Inferior parietal cortex (tissue), 1 donor: ENCODE measurements around the gene DUOX2.

Source experiments
- DNase-seq: peaks from one replicate; pipeline ENCODE4 v3.0.0-alpha.2; 2016; ENCODE audit errors: extremely low spot score

Gene DUOX2

DNA sequence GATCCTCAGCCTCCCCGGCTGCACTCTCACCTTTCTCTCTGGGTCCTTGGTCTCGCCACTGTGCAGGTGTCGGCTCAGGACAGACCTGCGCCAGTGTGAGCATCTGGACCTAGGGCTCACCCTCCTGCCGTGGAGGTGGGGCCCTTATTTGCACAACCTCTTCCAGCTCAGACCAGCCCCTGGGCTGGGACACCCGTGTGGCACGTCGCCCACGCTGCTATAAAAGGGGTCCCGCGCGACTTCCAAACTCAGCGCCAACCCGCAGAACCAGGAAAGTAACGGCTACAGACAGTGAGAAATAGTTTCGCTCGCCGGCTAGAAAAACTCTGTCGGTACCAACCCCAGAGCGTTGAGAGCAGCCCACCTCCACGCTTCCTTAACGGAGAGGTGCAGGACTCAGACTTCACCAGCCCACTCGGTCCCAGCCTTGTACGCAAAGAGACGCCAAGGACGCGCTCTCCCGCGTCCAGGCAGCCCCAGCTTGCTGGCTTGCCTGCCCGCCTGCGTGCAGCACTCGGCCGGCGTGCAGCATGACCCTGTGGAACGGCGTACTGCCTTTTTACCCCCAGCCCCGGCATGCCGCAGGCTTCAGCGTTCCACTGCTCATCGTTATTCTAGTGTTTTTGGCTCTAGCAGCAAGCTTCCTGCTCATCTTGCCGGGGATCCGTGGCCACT lies at the start of gene DUOX2, which contains the start of gene DUOXA2:
DUOX2 (minus strand) TSS at position 97 of the 675 bp plus-strand sequence. CDS start 761 bp downstream, outside the sequence.
DUOXA2 (plus strand) TSS at position 251 of the 675 bp plus-strand sequence; CDS start at position 531, 280 bp downstream.
- DNase-seq = no peak

DNA sequence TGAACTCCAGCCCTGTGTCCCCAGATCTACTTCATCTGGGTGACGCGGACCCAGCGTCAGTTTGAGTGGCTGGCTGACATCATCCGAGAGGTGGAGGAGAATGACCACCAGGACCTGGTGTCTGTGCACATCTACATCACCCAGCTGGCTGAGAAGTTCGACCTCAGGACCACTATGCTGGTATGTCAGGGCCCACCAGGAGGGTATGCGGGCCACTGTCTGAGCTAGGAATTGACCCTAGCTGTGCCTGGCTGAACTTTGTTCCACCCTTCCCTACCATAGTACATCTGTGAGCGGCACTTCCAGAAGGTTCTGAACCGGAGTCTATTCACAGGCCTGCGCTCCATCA lies 49.5 kb upstream of the DUOX2 start:
- DNase-seq = no peak

DNA sequence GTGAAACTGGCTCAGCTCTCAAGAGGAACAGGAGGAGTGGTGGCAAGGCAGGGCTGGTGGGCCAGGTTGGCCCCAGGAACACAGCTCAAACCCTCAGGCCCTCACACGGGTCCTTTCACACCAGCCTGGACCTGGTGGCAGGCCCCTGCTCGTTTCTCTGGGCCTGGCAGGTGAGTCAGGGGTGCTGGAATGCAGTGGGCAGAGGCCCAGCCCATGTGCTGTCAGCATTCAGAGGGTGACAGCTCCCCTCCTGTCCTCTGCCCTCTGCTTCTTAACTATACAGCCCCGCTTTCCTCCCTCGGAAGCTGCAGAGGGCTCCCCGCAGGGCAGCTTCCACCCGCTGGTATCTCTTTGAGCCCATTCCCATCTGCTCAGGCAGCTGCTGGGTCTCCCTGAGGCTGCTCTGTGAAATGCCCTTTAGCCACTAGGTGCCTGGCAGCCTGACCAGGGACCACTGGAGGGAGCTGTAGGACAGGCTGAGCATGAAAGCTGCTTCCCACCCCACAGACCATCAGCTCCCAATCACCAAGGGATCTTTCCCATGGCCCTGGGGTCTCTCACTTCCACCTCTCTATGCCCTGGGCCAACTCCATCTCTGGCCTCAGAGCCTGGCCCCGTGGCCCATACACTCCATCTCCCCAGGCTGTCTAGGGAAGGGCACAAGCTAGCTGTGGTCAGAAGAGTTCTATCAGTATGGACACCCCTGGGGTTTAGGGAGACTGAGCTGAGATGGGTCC lies 49.0 kb upstream of the DUOX2 start:
- peak; percentile 79 for DNase-seq

DNA sequence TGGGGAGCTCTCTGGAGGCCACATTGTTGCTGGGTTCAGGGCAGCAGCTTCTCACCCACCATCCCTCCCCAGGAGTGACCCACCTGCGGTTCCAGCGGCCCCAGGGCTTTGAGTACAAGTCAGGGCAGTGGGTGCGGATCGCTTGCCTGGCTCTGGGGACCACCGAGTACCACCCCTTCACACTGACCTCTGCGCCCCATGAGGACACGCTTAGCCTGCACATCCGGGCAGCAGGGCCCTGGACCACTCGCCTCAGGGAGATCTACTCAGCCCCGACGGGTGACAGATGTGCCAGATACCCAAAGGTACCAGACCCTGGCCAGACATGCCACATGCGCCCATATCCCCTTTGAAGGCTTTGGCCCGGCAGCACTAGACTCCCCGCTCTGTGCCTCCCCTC lies 47.7 kb upstream of the DUOX2 start:
- DNase-seq = no peak

DNA sequence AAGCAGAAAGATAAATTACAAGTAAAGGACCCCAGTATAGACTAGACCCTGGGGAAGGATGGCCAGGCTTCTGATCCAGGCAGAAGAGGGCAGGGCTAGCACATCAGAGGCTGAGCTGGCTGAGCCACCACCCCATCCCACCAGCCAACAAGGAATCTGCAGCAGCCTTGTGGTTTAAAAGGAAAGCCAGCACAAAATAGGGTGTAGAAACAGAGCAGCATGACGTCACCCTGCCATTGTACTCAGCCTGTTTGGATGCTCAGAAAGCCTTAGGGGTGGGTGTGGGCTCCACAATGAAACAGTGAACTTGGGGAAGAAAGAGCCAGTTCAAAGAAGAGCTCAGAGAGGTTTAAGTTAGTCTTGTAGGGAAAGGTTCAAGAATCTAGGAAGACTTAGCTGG lies 44.0 kb upstream of the DUOX2 start:
- DNase-seq = peak; percentile 70

DNA sequence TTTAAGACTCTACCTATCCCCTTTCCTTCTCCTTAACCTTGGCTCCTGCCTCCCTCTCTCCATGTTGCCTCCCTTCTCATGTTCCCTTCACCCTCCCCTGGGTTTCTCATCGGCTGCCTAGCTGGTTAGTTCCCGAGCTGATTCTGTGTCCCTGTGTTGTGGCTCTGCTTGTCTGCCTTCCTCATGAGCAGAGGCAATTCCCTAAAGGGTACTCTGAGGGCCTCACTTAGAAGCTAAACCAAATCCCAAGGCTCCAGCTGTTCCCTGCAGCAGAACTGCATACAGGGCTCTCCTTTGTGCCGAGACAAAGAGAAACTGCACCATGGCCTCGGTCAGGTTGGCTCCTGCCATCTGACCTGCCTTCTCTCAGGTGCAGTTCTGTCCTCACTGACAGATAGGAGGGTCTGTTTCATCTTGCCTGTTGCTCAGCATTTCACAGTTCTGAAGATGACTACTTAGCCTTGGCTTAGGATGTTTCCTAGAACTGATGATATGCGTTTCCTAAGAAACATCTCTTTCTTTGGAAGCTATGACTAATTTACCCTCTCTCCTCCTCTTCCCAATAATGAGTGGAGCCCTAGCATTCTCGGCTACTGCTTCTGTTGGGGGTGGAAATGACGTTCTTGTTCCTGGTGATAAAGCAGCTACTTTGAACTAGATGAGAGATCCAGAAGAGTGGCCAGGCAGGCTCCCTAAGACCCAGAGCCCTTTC lies 42.9 kb upstream of the DUOX2 start:
- peak; percentile 28 for DNase-seq

DNA sequence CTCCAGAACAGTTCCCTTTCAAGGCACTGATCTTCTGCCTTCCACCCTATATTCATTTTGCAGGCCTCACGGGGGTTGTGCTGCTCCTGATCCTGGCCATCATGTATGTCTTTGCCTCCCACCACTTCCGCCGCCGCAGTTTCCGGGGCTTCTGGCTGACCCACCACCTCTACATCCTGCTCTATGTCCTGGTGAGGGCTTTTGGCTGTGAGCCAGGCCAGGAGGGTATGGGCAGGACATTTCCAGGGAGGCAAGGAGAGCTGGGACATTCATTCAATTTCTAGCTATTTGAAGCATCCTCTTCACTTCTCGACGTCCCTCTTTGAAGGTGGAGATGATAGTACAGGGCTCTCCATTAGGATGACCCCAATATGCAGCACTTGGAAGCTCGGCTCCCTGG lies 41.8 kb upstream of the DUOX2 start:
- no peak for DNase-seq

DNA sequence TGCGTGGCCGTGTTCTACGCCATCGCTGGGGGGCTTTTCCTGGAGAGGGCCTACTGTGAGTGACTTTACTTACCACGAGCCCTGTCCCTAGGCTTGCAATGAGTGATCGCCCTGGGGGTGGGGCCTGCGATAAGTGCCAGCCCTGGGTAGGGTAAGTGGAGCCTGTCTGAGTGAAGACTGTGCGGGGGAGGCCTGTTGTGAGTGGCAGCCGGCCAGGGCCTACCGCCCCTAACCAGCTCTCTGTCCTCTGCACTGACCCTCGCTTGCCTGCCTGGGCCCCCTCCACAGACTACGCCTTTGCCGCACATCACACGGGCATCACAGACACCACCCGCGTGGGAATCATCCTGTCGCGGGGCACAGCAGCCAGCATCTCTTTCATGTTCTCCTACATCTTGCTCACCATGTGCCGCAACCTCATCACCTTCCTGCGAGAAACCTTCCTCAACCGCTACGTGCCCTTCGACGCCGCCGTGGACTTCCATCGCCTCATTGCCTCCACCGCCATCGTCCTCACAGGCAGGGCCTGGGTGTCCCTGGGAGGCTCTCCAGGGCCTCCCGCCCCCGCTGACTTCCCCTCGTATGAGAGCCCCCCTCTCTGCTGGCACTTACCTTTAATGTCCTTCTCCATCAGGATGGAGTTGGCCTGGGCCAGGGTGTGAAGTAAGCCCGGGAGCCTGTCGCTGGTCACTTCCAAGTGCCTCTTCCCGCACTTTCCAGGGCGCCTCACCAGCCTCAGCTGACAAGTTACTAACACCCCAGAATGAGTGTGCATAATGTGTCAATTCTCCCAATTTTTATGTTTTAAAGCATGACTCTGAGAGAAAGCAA lies 38.2 kb upstream of the DUOX2 start:
- DNase-seq = no peak

DNA sequence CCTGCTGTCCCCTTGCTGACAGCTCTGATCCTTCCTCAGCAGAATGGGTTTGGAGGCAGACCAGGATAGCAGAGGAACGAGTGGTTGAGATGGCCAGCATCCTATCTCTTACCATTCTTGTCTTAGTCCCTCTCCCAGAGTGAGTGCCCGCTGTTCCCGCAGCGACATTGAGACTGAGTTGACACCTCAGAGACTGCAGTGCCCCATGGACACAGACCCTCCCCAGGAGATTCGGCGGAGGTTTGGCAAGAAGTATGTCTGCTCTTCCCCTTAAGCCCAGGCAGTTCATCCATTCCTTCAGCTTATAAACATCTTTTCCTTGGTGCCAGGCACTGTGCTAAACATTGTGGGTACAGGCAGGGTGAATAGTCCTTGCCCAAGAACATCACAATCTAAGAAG lies 37.0 kb upstream of the DUOX2 start:
- no peak for DNase-seq

DNA sequence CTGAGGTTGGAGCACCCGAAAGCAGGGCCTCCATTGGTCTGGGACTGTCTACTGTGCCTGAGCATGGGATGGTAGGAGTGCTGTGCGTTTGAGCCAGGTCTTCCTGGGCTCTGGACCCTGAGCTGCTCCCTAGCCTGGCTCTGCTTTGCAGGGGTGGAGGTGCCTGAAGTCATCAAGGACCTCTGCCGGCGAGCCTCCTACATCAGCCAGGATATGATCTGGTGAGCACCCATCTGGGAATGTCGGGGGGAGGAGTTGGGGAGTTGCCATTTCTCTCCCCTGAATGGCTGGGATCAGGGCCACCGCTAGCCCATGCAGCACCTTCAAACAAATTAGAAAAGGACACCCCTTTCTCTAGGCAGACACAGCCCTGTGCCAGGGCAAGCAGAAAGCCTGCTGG lies 36.5 kb upstream of the DUOX2 start:
- DNase-seq = no peak

DNA sequence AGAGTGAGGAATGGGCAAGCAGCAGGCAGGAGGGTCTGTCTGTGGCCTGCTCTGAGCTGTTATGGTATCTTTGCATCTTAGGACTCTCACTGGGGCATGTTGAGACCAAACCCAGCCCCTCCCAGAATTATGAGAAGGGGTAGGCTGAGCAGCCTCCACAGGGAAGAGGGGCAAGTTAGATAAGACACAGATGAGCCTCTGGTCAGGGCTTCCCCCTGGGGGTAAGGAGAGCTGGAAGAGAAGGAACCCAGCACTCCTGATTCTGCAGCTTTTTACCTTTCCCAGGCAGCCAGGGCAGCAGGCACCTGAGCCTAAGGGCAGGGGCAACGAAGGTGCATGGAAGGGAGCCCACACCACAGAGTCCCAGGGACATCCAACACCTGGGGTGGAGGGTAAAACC lies 35.1 kb upstream of the DUOX2 start:
- no peak for DNase-seq

DNA sequence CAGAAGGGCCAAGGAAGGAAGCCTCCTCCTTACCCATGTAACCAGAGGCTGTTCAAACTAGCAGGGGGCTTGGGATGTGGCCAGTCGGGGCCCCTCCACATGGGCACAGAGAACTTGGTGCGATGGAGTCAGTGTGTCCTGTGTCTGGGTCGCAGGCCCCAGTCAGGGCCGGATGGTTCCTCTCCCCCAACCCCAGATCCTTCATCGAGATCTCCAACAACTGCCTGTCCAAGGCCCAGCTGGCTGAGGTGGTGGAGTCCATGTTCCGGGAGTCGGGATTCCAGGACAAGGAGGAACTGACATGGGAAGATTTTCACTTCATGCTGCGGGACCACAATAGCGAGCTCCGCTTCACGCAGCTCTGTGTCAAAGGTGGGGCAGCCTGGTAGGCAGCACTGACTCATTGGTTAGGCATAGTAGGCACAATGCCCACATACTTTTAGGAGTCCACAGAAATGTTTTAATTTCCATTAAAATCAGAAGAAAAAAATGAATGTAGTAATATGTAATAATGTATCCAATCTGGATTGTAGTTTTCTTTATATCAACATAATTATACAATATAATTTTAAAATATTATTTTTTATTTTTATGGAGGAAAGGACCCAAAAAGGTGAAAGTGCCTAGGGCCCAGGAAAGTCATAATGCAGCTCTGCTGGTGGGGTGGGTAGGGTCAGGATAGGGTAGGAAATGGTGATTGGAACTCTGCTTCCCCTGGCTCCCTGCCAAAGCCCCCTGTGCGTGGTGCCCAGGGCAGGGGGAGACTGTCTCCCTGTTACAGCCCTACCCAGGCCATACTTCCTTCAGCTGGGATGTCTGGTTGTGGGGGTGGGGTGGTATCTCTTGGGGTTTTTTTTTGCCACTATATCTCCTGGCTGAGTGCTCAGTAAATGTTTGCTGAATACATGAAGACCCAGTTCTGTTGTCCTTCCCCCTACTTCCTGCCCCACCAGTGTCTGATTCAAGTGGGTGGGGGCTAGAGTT lies 34.4 kb upstream of the DUOX2 start:
- DNase-seq = no peak

DNA sequence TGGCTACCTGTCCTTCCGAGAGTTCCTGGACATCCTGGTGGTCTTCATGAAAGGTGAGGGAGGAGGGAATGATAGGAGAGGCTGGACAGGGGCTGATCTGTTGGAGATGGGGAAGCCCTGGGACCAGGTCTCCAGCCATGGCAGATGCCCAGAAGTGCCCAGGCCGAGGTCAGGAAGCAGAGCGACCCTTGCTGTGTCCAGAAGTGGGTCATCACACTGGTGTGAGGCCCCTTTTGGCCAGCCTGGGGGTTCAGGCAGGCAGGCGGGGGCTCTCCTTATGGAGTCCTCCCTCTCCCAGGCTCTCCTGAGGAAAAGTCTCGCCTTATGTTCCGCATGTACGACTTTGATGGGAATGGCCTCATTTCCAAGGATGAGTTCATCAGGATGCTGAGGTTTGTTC lies 33.6 kb upstream of the DUOX2 start:
- no peak for DNase-seq

DNA sequence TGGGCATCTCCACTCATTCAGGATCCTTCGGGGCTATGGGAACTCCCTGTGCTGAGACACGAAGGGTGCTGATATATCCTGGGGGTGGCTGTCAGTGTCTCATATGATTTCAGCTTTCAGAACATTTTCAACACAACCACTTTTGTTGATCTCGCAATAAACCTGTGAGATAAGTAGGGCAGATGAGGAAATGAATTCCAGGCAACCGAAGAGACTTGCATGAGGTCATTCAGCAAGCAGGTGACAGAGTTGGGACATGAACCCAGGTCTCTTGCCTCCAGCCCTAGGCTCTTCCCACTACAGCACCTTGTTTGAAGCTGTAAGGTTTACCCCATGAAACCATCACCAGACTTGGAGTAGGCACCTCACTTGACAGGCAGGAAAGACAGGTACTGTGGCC lies 32.4 kb upstream of the DUOX2 start:
- DNase-seq = no peak

DNA sequence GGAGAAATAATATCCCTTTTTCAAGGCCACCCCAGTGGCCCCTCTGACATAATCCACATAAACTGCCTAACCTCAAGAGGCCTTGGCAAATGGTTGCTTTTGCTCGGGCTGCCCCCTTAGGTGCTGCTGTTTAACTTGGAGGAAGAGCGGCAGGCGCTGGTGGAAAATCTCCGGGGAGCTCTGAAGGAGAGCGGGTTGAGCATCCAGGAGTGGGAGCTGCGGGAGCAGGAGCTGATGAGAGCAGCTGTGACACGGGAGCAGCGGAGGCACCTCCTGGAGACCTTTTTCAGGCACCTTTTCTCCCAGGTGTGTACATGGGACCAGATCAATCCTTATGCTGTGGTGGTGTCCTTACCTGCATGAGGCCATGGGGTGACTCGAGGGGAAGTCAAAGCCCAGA lies 30.8 kb upstream of the DUOX2 start:
- DNase-seq = no peak

DNA sequence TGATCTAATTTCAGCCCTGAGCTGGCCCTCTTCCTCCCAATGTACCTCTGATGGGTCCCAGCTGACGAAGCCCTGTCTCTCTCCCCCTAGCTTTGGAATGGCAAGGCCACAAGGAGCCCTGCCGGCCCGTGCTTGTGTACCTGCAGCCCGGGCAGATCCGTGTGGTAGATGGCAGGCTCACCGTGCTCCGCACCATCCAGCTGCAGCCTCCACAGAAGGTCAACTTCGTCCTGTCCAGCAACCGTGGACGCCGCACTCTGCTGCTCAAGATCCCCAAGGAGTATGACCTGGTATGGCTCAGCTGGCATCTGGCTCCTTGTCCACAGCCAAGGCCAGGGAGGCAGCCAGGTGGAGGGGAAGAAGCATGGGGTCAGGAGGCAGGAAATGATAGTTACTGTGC lies 30.0 kb upstream of the DUOX2 start:
- no peak for DNase-seq

DNA sequence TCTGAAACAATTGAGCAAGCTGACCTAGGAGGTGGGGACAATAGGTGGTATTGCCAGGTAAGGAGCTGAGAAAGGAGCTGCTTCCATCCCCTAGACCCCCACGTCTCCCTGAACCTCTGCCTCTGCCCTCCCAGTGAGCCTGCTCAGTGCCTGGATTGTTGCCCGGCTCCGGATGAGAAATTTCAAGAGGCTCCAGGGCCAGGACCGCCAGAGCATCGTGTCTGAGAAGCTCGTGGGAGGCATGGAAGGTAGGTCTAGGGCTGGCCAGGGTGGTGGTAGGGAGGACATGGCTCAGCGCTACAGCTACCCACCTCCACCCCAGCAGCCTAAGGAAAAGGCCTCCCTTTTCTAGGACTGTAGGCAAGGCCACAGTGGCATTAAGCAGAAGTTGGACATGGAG lies 29.1 kb upstream of the DUOX2 start:
- DNase-seq = no peak

DNA sequence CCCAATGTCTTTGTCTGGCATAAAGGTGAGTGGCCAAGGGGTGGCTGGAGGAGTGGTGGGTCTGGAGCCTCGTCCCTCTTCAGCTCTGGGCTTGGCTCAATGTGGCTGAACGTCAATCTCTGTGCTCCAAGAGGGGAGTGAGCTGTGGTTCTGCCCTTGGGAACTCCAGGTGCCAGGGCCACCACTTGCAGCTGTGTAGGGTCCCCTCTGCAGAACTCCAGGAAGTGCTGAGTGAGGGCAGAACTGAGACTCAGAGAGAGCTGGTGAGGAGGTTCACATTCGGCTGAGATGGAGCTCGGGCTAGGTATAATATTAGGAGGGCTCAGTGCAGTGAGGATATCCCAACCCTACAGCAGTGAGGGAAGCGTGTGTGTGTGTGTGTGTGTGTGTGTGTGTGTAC lies 27.4 kb upstream of the DUOX2 start:
- no peak for DNase-seq

DNA sequence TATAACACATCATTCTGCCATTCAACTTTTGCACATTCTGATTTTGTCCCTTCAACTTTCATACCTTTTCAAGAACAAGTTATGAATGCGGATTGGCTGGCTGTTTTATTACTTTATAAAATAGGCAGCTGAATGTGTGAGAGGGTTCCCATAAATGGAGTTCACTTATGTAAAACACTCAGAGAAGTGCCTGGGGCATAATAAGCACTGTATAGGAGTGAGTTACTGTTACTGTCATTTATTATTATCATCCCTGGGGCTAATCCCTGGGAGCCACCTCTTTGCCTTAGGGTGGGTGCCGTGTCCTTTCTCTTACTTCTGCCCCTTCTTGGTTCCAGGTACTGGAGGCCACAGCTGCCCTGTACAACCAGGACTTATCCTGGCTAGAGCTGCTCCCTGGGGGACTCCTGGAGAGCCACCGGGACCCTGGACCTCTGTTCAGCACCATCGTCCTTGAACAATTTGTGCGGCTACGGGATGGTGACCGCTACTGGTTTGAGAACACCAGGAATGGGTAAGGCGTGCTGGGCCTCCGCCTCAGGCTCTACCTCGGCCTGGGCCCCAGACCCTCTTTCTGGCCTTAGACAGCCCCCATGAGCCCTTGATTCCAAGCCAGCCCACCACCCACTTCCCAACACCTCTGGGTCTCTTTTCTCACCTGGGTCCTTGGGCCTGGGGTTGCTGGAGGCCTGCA lies 26.7 kb upstream of the DUOX2 start:
- no peak for DNase-seq

DNA sequence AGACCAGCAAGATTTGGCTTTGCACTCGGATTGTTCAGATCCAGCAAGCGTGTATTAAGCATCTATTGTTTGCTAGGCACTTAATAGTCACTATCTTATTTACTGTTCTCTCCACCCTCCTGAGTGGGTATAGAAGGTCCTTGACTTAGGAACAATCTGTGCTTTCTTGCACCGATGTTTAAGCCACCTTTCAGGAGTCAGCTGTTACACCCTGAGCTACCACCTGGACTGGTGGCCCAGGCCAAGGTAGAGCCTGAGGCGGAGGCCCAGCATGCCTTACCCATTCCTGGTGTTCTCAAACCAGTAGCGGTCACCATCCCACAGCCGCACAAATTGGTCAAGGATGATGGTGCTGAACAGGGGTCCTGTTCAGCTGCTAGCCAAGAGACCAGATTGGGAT lies 25.8 kb upstream of the DUOX2 start:
- DNase-seq = no peak
